GM20000 (cell line): ENCODE measurements around the gene ADCY2.

Experiments
- DNase-seq: peaks from one replicate; pipeline ENCODE4 v3.0.0; 2012; ENCODE audit warnings: low spot score
- TF ChIP-seq, protein P1 (sequence below): IDR thresholded peaks from 2 replicates; pipeline ENCODE4 v1.5.1; 2012; ENCODE audit warnings: mild to moderate bottlenecking, control low read depth; ENCODE audit errors: extremely low read depth, missing control alignments

ADCY2 gene

DNA sequence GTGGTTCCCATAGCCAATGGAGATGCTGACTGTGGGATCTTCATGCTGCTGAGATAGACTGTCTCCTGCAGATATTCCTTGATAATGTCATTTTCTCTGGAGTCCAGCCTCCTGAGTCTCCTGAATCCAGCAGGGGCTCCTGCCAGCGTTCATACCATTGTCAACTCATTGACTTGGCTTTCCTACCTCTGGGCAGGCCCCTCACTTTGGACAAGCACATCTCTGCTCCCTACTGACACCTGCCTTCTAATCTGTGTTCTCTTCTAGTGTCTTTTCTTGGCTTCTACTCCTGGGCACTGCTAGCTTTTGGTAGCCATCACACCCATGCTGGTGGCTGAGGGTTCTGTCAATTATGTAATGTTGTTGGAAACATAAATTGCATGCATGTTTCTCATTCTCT, 138.0 kb downstream of the ADCY2 start:
- DNase-seq, result no peak
- TF ChIP-seq, protein P1, sequence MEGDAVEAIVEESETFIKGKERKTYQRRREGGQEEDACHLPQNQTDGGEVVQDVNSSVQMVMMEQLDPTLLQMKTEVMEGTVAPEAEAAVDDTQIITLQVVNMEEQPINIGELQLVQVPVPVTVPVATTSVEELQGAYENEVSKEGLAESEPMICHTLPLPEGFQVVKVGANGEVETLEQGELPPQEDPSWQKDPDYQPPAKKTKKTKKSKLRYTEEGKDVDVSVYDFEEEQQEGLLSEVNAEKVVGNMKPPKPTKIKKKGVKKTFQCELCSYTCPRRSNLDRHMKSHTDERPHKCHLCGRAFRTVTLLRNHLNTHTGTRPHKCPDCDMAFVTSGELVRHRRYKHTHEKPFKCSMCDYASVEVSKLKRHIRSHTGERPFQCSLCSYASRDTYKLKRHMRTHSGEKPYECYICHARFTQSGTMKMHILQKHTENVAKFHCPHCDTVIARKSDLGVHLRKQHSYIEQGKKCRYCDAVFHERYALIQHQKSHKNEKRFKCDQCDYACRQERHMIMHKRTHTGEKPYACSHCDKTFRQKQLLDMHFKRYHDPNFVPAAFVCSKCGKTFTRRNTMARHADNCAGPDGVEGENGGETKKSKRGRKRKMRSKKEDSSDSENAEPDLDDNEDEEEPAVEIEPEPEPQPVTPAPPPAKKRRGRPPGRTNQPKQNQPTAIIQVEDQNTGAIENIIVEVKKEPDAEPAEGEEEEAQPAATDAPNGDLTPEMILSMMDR, result no peak

DNA sequence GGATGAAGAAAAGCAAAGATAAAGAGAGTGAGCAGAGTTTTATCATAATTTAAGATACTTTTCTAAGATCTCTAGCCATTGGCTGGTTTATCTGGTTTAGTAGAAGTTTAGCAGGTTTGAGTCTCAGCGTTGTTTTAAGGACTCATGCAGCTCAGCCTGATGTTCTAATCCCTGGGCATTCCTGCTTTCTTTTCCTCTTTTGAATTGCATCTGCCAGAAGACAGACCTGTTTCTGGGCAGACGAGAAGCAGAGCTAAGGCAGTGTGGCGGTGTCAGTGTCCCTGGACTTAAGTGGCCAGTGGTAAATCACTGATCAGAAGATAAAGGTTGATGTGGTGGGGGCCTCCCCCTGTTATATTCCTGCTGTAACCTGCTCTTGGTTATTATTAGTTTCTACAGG, 138.6 kb downstream of the ADCY2 start:
- TF ChIP-seq, protein P1, result no peak
- DNase-seq, result no peak

DNA sequence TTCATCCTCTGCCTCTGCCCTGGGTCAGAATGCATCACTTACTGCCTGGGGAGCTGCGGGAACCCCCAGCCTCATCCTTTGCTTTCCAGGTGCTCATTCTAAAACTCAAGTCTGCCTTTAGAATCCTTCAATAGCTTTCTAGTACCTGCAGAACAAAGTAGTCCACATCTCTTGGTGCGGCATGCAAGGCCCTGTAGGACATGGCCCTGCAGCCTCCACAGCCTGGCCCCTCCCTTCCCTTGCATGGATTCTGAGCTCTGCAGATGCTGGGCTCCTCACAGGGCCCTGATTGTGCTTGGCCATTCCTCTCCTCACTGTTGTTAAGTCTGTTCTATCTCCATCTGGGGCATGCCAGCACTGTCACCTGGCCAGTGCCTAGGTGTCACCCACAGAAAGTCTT, 141.6 kb downstream of the ADCY2 start:
- no peak for DNase-seq
- TF ChIP-seq, protein P1, result no peak

DNA sequence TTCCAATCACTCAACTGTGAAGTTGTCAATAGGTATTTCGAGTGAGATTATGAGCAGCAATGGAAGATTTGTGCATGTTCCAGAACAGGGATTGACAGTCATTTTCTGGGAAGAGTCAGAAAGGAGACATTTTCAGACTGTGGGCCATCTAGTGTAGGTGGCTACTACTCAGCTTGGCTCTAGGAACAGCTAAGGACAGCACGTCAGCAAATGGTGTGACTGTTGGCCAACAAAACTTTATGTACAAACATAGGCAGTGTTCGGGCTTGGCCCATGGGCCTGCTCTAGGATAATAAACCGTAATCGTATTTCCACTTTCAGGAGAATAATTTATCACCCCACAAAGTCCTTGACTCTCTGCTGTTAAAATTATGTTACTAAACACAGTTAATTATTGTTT, 143.6 kb downstream of the ADCY2 start:
- DNase-seq, result no peak
- TF ChIP-seq, protein P1, result no peak

DNA sequence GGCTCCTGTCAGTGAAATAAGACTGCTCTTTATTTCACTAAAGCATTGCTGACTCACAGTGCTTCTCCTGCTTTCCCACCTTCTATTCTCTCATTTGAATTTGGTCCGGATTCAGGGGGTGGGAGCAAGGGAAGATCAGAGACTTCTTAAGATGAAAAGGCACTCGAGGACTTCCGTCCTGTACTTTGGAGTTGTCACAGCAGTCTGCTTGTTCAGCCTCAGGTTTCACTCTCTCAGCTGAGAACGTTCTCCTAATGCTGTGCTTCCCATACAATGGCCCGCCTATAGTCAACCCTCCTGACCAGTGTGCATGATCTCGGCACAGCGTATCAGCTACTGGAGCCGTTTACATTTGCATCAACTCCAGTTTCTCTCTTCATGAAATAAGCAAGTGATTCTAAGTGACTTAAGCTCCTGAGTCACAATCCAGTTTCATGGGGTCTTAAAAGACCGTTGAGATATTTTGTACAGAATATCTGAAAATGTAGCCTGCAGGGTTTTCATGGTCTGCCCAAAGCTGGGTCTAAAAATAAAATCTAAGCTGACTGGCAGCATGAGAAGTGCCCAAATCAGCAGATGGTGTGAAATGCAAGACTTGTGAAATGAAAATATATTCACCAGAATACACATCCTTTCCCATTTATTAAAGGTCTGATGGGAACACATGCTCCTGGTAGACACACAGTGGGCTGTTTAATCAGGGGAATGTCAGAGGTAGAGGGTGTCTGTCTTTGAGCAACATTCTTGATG, 145.0 kb downstream of the ADCY2 start:
- TF ChIP-seq, protein P1, result no peak
- DNase-seq, result no peak

DNA sequence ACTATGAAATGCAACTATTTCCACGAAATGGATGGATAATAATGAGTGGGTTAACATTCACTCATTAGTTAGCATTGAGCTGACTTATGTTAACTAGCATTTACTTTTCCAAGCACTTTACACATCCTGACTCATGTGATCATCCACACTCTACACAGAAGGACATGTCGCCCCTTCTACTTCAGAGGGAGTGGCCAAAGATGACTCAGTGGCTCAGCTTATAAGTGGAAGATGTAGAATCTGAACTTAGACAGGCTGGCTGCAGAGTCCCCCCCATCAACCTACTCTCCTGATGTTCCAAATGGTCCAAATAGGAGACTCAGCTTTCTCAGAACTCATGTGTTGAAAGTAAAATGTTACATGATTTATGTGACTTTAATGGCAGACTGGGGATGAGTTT, 146.0 kb downstream of the ADCY2 start:
- TF ChIP-seq, protein P1, result no peak
- DNase-seq, result no peak

DNA sequence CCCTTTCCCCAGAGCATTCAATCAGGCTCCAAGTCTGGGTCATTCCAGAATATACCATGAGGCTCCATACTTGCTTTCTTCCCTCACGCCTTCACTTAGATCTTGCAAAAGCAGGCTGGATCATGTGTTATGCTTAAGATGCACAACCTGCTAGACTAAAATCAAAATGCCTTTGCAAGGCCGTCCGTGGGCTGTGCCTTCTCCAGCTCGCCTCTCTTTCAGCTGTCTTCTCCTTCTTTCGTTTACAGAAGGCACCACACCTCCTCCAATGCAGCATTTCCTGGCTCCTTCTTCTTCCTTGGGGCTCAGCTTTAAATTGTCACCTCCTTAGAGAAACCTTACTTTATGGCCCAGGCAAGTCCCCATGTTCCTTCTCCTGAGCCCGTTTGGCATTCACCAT, 150.6 kb downstream of the ADCY2 start:
- TF ChIP-seq, protein P1, result no peak
- DNase-seq, result no peak
